Mammary epithelial cell (primary cell): ENCODE data around the gene RPS25.

ENCODE experiments used
- CTCF ChIP-seq, 2 donors: IDR thresholded peaks in 1 of 2; conservative IDR thresholded peaks in 1 of 2; 2 replicates each; pipeline ENCODE4 v1.5.1; 2011 to 2012; ENCODE audit warnings: inconsistent platforms in 2 of 2, low read length in 2 of 2, mild to moderate bottlenecking in 2 of 2, control low read depth in 1 of 2, low read depth in 1 of 2; ENCODE audit not compliant: insufficient read depth in 1 of 2; ENCODE audit errors: extremely low read depth in 1 of 2
- EZH2 ChIP-seq: IDR thresholded peaks from 2 replicates; pipeline ENCODE4 v1.6.1; 2012; ENCODE audit warnings: low read length, inconsistent platforms, borderline replicate concordance

- TF ChIP-seq CTCF (conservative IDR thresholded peaks at IDR 0.05 in 1 of 2, IDR thresholded peaks at IDR 0.05 in 1 of 2; ENCODE audit: extremely low read depth in 1 of 2, insufficient read depth in 1 of 2, low read depth in 1 of 2, low read length in 2 of 2) (no peak), EZH2 (no peak)
Measured at GRCh38 chr11:118975771-118976709, 42.1 kb downstream of the RPS25 start.
